Measurements from ENCODE around the gene TRIM15. TPM values are rescaled to one million over a fixed set of nuclear protein-coding genes. Genes with fewer than 3 reads are reported as not detected.

TRIM15 gene
- total RNA-seq, 1 donor: not detected

DNA sequence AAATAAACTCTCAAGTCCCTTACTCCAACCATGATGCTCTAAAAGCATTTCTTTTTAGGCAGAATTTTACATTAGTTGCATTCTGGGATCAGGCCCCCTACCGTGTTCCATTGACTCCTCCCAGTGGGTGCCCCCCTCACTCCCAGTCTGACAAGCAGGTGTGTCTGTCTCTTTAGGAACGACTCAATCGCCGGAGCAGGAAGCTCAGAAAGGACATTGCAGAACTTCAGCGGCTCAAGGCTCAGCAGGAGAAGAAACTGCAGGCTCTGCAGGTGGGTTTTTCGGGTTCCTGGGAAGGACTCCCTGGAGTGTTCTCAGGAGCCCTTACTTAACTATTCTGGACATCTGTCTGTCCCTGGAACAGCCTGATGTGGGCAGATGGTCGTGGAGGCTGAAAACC lies 17.5 kb upstream of the TRIM15 start:
- H3K4me3 ChIP-seq (ENCODE audit: low read depth, low read length): no peak overlapping the region
- DNase-seq (ENCODE audit: low read depth): no peak
- no peak for TF ChIP-seq CTCF (IDR thresholded peaks at IDR 0.05; ENCODE audit: insufficient read depth, low read length)

DNA sequence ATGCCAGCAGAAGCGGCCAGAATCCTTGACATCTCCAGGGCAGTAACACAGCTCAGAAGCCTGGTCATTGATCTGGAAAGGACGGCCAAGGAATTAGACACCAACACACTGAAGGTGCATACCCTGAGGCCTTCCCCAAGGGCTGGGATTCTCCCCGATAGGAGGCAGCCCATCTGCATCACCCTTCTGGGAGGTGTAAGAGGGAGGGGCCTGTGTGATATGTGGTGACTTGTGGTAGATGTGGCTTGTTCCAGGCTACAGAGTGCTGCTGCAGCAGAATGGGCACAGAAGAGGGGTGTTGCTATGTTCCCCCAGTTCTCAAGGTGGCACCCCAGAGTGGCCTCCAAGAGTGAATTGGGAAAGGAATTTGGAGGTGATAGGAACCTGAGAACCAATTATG lies 16.2 kb upstream of the TRIM15 start:
- TF ChIP-seq CTCF (IDR thresholded peaks at IDR 0.05; ENCODE audit: insufficient read depth, low read length): no peak
- DNase-seq (ENCODE audit: low read depth): no peak
- no peak overlapping the region for H3K4me3 ChIP-seq (ENCODE audit: low read depth, low read length)

DNA sequence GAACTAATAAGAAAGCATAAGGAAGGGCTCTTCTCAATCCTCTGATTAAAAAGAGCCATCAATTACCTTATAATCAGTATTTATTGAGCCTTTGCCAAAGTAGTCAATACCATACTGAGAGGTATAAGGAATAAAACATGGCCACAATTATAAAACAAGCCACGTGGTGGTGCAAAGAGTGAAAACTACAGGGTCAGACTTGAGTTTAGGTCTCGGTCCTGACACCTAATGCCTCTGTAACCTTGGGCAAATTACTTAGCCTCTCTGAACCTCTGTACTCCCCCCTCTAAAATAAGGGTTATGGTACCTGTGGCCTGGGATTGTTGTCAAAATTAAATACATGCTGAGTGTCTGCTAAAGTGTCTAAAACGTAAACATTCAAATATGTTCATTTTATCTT lies 14.1 kb upstream of the TRIM15 start:
- no peak overlapping the region for H3K4me3 ChIP-seq (ENCODE audit: low read depth, low read length)
- peak; percentile 13 for DNase-seq (ENCODE audit: low read depth)
- TF ChIP-seq CTCF (IDR thresholded peaks at IDR 0.05; ENCODE audit: insufficient read depth, low read length): no peak

DNA sequence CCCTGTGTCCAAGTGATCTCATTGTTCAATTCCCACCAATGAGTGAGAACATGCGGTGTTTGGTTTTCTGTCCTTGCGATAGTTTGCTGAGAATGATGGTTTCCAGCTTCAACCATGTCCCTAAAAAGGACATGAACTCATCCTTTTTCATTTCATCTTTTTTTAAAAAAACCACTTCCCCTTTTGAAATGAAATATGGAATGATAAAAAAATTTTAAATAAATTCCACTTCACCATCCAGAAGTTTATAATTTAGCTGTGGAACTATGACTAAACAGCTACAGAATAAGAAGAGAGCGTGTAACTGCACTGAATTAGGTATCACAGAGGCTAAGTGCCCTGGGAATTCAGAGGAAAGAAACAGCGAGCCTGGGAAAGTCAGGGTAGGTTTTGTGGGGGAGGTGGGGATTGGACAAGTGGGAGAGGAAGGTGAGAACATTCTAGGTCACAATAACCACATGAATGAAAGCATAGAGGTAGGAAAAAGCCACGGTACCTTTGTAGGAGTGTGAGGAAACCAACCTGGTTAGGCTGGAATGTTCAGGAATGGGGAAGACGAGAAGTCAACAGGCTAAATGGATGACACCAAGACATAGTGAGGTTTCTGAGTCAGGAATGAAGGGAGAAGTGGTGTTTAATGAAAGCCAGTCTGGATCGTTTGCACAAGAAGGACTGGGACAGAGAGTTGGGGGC lies 13.3 kb upstream of the TRIM15 start:
- no peak overlapping the region for H3K4me3 ChIP-seq (ENCODE audit: low read depth, low read length)
- DNase-seq (ENCODE audit: low read depth): no peak
- TF ChIP-seq CTCF (IDR thresholded peaks at IDR 0.05; ENCODE audit: insufficient read depth, low read length): no peak

GRCh38 chr6:30150671-30151395 lies 12.5 kb upstream of the TRIM15 start:
- peak; percentile 44 for DNase-seq (ENCODE audit: low read depth)
- H3K4me3 ChIP-seq (ENCODE audit: low read depth, low read length): no peak overlapping the region
- no peak for TF ChIP-seq CTCF (IDR thresholded peaks at IDR 0.05; ENCODE audit: insufficient read depth, low read length)

GRCh38 chr6:30151580-30151979 lies 11.8 kb upstream of the TRIM15 start:
- TF ChIP-seq CTCF (IDR thresholded peaks at IDR 0.05; ENCODE audit: insufficient read depth, low read length): no peak

More at GRCh38 chr6:30151580-30151979, 11.8 kb upstream of the TRIM15 start:
- H3K4me3 ChIP-seq (ENCODE audit: low read depth, low read length): no peak overlapping the region
- DNase-seq (ENCODE audit: low read depth): no peak

Data from fibroblast of the aortic adventitia (primary cell).